ENCODE data around the gene STRN3.
"Not testable (repeated sequence)": the region's sequence is repeated elsewhere in the genome, so short reads cannot be mapped to it uniquely, and the experiment has no call there.

Gene STRN3

DNA sequence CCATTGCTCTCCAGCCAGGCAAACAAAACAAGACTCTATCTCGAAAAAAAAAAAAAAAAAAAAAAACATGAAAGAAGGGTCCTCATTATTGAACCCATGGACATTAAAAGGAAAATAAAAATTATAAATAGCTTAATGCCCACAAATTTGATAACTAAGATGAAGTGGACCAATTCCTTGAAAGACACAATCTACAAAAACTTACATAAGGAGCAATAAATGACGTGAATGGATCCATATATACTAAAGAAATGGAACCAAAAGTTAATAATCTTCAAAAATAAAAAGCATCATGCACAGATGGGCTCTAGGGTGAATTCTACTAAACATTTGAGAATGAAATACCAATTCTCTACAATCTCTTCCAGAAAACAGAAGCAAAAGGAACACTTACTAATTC lies 48.4 kb downstream of the STRN3 start:
- TF ChIP-seq ZNF274 (IDR thresholded peaks at IDR 0.05; ENCODE audit: low read depth, low read length): no peak
- H3K4me3 ChIP-seq (ENCODE audit: low read length): no peak overlapping the region

DNA sequence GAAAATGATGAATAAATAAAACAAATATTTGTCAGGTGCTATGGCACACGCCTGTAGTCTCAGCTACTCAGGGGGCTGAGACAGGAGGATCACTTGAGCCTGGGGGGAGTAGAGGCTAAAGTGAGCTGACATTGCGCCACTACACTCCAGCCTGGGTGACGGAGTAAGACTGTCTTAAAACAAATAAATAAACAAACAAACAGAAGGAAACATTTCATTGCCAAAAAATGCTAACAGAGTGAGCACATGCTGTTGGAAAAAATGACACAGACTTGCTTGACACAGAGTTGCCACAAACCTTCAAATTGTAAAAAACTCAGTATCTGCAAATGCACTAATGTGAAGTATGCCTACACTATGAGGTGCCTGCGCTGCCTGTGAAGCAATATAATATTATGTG lies 51.6 kb downstream of the STRN3 start:
- no peak for TF ChIP-seq ZNF274 (IDR thresholded peaks at IDR 0.05; ENCODE audit: low read depth, low read length)
- no peak overlapping the region for H3K4me3 ChIP-seq (ENCODE audit: low read length)

DNA sequence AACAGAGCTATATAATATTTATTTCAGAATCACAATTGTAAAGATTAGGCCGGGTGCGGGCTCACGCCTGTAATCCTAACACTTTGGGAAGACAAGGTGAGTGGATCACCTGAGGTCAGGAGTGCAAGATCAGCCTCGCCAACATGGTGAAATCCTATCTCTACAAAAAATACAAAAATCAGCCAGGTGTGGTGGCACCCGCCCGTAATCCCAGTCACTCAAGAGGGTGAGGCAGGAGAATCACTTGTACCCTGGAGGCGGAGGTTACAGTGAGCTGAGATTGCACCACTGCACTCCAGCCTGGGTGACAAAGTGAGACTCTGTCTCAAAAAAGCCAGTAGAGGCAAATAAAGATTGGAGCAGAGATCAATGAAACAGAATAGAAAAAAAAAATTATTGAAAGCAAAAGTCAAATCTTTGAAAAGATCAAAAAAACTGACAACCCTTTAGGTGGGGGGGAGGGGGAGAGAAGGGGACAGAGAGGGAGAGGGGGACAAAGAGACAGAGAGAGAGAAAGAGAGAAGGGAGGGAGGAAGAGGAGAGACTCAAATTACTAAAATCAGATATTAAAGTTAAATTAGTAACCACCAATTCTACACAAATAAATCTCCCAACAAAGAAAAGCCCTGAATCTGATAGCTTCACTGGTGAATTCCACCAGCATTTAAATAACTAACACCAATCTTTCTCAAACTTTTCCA lies 53.1 kb downstream of the STRN3 start:
- no peak overlapping the region for H3K4me3 ChIP-seq (ENCODE audit: low read length)
- no peak for TF ChIP-seq ZNF274 (IDR thresholded peaks at IDR 0.05; ENCODE audit: low read depth, low read length)

DNA sequence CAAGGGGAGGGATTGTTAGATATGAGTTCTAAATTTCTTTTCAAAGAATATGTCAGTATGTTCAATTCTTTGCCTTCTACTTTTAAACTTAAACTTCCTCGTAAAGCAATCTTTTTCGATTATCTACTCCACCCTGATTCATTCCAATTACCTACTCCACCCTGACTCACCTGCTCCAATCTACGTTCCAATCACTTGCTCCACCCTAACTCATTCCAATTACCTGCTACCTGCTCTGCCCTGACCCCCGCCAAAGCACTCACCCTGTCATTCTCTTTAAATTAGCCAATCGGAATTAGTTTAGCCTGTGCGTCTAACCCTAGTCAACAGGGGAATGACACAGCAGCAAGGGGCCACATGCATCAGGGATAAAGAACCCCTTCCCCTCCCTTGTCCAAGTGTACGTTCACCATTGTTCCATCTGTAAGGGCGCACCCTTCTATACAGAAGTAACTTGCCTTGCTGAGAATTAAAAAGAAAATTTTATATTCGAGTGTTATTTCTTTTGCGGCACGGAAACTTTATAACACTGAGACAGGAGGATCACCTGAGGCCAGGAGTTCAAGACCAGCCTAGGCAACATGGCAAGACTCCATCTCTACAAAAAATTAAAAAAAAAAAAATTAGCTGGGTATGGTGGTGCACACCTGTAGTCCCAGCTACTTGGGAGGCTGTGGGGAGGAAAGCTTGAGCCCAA lies 54.0 kb downstream of the STRN3 start:
- not testable (repeated sequence) for H3K4me3 ChIP-seq (ENCODE audit: low read length)

DNA sequence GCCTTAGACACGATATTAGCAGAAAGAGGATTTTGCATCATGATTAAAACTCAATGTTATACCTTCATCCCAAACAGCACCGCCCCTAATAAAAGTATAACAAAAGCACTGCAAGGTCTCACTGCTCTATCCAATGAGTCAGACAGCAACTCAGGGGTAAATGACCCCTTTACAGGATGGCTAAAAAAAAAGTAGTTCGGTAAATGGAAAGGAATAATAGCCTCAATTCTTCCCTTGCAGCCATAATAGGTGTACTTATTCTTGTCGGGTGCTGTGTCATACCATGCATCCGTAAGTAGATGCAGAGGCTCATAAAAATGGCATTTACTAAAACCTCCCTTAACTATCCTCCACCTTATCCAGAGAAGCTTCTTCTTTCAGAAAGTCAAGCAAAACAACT lies 54.6 kb downstream of the STRN3 start:
- TF ChIP-seq ZNF274 (IDR thresholded peaks at IDR 0.05; ENCODE audit: low read depth, low read length): no peak
- no peak overlapping the region for H3K4me3 ChIP-seq (ENCODE audit: low read length)

DNA sequence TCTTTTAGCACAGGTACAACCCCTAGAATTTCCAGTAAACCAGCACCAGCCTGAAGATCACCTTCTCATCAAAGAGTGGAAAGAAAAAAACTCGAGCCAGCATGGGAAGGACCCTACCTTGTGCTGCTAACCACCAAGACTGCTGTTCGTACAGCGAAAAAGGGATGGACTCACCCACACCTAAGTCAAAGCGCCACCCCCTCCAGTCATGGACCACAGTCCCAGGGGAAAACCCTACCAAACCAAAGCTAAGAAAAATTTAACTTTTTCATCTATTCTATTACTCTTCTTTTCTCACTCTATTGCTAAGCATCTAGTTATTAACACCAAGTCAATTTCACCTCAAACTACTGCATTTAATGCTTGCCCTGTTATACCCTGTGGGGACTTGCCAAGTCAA lies 56.4 kb downstream of the STRN3 start:
- not testable (repeated sequence) for H3K4me3 ChIP-seq (ENCODE audit: low read length)

DNA sequence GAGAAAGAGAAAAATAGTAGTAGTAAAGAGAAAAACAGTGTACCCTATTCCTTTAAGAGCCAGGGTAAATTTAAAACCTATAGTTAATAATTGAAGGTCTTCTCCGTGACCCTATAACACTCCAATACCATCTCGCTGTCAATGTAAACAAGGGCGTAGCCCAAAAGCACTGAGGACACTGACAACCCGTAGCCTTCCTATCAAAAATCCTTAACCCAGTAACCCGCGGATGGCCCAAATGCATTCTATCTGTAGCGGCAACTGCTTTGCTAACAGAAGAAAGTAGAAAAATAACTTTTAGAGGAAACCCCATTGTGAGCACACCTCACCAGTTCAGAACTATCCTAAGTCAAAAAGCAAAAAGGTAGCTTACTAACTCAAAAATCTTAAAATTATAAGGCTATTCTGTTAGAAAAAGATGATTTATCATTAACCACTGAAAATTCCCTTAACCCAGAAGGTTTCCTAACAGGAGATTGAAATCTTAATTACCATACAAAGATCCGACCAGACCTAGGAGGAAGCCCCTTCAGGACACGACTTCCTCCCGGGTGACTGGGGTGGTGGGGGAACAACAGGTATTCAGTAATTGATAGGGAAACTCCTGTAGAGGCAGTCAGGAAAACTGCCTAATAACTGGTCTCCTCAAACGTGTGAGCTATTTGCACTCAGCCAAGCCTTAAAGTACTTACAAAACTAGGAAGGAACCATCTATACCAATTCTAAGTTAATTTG lies 58.6 kb downstream of the STRN3 start:
- H3K4me3 ChIP-seq (ENCODE audit: low read length): not testable (repeated sequence)

DNA sequence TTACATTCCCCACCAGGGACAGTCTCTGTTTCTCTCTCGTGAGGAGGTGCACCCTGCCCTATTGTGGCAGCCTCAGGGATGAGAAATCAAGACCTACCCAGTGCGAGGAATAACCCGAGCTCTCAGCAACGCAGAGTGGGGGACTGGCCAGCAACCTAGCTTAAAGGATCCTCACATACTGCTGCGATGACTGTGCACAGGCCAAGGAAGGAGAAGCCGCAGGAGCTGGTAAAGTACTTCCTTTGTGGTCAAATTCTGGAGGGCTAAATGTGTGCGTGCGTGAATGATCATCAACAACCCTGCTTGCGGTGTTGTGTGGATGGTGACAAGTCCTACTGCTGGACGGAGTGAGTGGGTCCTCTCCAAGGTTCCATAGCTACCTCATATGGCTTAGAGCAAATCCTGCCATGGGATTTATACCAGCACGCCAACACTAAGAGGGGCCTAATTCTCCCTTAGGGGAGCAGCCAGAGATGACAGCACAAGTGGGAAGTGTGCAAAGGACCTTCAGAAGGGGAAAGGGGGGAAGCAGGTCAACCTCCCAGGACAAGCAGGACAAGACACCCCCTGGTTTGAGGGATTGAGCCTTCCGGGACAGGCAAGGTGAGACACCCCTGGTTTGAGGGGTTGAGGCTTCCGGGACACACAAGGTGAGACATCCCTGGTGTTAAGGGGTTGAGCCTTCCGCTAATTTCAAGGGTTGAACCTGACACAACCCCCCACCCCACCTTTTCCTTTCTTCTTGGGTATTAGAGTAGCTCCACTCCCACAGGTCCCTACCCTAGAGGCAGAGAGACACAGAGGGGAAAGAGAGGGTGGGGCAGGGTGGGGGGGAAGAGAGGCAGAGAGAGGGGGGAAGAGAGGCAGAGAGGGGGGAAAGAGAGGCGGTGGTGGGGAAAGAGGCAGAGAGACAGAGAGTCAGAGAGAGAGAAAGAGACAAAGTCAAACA lies 59.5 kb downstream of the STRN3 start:
- H3K4me3 ChIP-seq (ENCODE audit: low read length): no peak overlapping the region
- TF ChIP-seq ZNF274 (IDR thresholded peaks at IDR 0.05; ENCODE audit: low read depth, low read length): no peak

DNA sequence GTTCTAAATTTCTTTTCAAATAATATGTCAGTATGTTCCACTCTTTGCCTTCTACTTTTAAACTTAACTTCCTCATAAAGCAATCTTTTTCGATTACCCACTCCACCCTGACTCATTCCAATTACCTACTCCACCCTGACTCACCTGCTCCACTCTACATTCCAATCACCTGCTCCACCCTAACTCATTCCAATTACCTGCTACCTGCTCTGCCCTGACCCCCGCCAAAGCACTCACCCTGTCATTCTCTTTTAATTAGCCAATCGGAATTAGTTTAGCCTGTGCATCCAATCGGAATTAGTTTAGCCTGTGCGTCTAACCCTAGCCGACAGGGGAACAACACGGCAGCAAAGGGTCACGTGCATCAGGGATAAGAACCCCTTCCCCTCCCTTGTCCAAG lies 60.3 kb downstream of the STRN3 start:
- H3K4me3 ChIP-seq (ENCODE audit: low read length): not testable (repeated sequence)

DNA sequence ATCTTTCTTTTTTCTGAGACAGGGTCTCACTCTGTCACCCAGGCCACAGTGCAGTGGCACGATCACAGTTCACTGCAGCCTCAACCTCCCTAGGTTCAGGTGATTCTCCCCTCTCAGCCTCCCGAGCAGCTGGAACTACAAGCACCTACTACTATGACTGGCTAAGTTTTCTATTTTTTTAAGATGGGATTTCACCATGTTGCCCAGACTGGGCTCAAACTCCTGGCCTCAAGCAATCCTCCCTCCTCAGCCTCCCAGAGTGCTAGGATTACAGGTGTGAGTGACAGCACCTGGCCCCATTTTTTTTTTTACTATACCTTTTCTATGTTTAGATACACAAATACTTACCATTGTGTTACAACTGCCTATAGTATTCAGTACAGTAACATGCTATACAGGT lies 63.6 kb downstream of the STRN3 start:
- H3K4me3 ChIP-seq (ENCODE audit: low read length): not testable (repeated sequence)

DNA sequence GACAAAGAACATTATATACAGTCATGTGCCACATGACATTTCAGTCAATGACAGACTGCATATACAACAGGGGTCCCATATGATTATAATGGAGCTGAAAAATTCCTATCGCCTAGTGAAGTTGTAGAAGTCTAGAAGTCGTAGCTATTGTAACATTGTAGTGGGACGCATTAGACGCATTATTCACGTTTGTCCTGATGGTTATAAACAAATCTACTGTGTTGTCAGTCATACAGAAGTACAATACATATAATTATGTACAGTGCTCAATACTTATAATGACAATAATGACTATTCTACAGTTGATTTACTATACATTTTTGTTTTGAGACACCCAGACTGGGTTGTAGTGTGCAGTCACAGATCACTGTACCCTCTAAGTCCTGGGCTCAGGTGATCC lies 64.8 kb downstream of the STRN3 start:
- H3K4me3 ChIP-seq (ENCODE audit: low read length): no peak overlapping the region
- no peak for TF ChIP-seq ZNF274 (IDR thresholded peaks at IDR 0.05; ENCODE audit: low read depth, low read length)

DNA sequence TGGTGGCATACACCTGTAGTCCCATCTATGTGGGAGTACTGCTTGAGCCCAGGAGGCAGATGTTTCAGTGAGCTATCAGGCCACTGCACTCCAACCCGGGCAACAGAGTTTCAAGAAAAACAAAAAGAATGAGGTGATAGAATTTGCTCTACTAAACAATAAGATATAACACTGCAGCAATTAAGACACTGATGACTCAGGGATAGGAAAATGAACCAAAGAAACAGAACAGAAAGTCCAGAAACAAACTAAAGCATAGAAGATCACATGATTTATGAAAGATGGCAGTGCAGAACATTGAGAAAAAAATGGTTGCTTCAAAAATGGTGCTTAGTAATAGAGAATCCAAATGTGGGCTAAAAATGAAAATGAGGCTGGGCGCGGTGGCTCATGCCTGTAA lies 66.0 kb downstream of the STRN3 start:
- no peak overlapping the region for H3K4me3 ChIP-seq (ENCODE audit: low read length)
- no peak for TF ChIP-seq ZNF274 (IDR thresholded peaks at IDR 0.05; ENCODE audit: low read depth, low read length)

DNA sequence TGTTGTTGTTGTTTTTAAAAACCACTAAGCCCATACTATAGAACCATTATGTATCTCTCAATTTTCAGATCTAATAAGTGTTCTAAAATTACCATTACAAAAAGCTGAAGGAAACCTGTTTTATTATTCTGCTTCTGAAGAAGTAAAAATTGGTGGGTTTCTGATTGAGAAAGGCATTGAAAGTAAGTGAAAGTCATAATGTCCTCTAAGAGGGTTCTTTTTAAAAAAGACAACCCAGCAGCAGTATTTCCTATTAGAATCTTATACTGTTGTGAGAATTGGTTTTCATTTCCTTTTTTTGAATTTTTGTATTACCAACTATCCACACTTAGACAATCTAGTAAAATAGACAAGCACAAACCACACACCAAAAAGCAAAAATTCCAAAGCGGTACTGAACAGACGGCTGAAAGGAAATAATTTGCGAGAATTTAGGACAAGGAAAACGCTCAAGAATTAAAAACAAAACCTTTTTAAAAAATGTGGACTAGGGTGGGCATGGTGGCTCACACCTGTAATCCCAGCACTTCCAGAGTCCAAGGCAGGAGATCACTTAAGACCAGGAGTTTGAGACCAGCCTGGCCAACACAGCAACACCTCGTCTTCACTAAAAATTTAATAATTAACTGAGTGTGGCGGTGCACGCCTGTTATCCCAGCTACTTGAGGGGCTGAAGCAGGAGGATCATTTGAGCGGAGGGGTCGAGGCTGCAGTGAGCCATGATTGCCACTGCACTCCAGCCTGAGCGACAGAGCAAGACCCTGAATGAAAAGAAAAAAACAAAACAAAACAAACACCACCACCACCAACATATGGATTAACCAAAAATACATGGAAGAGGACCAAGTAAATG lies 67.4 kb downstream of the STRN3 start:
- TF ChIP-seq ZNF274 (IDR thresholded peaks at IDR 0.05; ENCODE audit: low read depth, low read length): no peak
- peak overlapping the region; percentile 35; the same call in 1 of the 2 replicates for H3K4me3 ChIP-seq (ENCODE audit: low read length)

All from GM08714 (cell line).